Neuronal stem cell (in vitro differentiated cells): ENCODE measurements around the gene FBXO21.
A peak's percentile ranks its signal among the peaks of the same experiment; 100 is the strongest.

Source experiments
- DNase-seq: peaks from one replicate; pipeline ENCODE4 v3.0.0-alpha.2; 2013; ENCODE audit warnings: low spot score
- H2AFZ ChIP-seq: one replicate; pipeline ENCODE4 v1.6.1; 2013; ENCODE audit warnings: mild to moderate bottlenecking, low read length, inconsistent platforms
- H2AK5ac ChIP-seq: 2 replicates; pipeline ENCODE4 v1.6.1; 2013; ENCODE audit warnings: low read depth, mild to moderate bottlenecking, inconsistent platforms, low read length, moderate library complexity, mixed read lengths
- H2BK120ac ChIP-seq: 2 replicates; pipeline ENCODE4 v1.6.1; 2013; ENCODE audit warnings: low read depth, mild to moderate bottlenecking, inconsistent platforms, low read length, moderate library complexity, mixed read lengths
- H2BK12ac ChIP-seq: one replicate; pipeline ENCODE4 v1.6.1; 2013; ENCODE audit warnings: low read length, inconsistent platforms
- H2BK15ac ChIP-seq: 2 replicates; pipeline ENCODE4 v1.6.1; 2013; ENCODE audit warnings: mild to moderate bottlenecking, low read length, inconsistent platforms, mixed read lengths
- H2BK5ac ChIP-seq: one replicate; pipeline ENCODE4 v1.6.1; 2013; ENCODE audit warnings: inconsistent platforms, mild to moderate bottlenecking, low read length, moderate library complexity
- H3K14ac ChIP-seq: one replicate; pipeline ENCODE4 v1.6.1; 2013; ENCODE audit warnings: low read length, inconsistent platforms
- H3K18ac ChIP-seq: 2 replicates; pipeline ENCODE4 v1.6.1; 2013; ENCODE audit warnings: low read length, inconsistent platforms
- H3K23ac ChIP-seq: 2 replicates; pipeline ENCODE4 v1.6.1; 2013; ENCODE audit warnings: low read depth, mild to moderate bottlenecking, mixed read lengths, low read length, inconsistent platforms; ENCODE audit not compliant: poor library complexity
- H3K27ac ChIP-seq: replicated peaks from 3 replicates; pipeline ENCODE4 v1.5.1; 2013; ENCODE audit warnings: low read length, inconsistent platforms
- H3K27me3 ChIP-seq, 3 experiments: 2 replicates each; pipeline ENCODE4 v1.6.1; 2013; ENCODE audit warnings: low read length in 3 of 3, mild to moderate bottlenecking in 2 of 3, inconsistent platforms in 1 of 3, low read depth in 1 of 3, mixed read lengths in 1 of 3, moderate library complexity in 1 of 3; ENCODE audit not compliant: control insufficient read depth in 3 of 3, insufficient read depth in 3 of 3
- H3K36me3 ChIP-seq, 2 donors: replicated peaks in 1 of 2; 2 replicates each; pipeline ENCODE4 v1.6.1; 2013; ENCODE audit warnings: low read length in 2 of 2; ENCODE audit not compliant: control insufficient read depth in 2 of 2, insufficient read depth in 2 of 2
- H3K4ac ChIP-seq: 2 replicates; pipeline ENCODE4 v1.6.1; 2013; ENCODE audit warnings: inconsistent platforms, mild to moderate bottlenecking, low read length, moderate library complexity
- H3K4me1 ChIP-seq, 2 donors: 1 replicate in 1 of 2; 2 replicates in 1 of 2; pipeline ENCODE4 v1.6.1; 2013; ENCODE audit warnings: low read length in 2 of 2, low read depth in 1 of 2; ENCODE audit not compliant: control insufficient read depth in 2 of 2, insufficient read depth in 1 of 2
- H3K4me2 ChIP-seq: one replicate; pipeline ENCODE4 v1.6.1; 2013; ENCODE audit warnings: mild to moderate bottlenecking, low read length, inconsistent platforms; ENCODE audit not compliant: insufficient read depth, poor library complexity, severe bottlenecking
- H3K4me3 ChIP-seq, 2 donors: 2 replicates each; pipeline ENCODE4 v1.5.1; 2013; ENCODE audit warnings: low read length in 2 of 2, mild to moderate bottlenecking in 2 of 2, inconsistent platforms in 1 of 2, moderate library complexity in 1 of 2
- H3K79me1 ChIP-seq: one replicate; pipeline ENCODE4 v1.6.1; 2013; ENCODE audit warnings: low read depth, mild to moderate bottlenecking, inconsistent platforms, low read length, moderate library complexity
- H3K9ac ChIP-seq: one replicate; pipeline ENCODE4 v1.6.1; 2013; ENCODE audit warnings: mild to moderate bottlenecking, low read depth, low read length, inconsistent platforms; ENCODE audit not compliant: poor library complexity
- H3K9me3 ChIP-seq, 2 donors: replicated peaks in 1 of 2; 2 replicates each; pipeline versions ENCODE3 to v1.6.1; 2013; ENCODE audit warnings: low read length in 2 of 2, mild to moderate bottlenecking in 2 of 2, inconsistent platforms in 1 of 2, low read depth in 1 of 2, mixed read lengths in 1 of 2, moderate library complexity in 1 of 2; ENCODE audit not compliant: control insufficient read depth in 2 of 2, insufficient read depth in 1 of 2
- H4K8ac ChIP-seq: one replicate; pipeline ENCODE4 v1.6.1; 2013; ENCODE audit warnings: low read depth, mild to moderate bottlenecking, inconsistent platforms, low read length, moderate library complexity
- H4K91ac ChIP-seq: one replicate; pipeline ENCODE4 v1.6.1; 2013; ENCODE audit warnings: low read length, low read depth, mild to moderate bottlenecking, inconsistent platforms; ENCODE audit not compliant: poor library complexity
- WGBS, 2 donors: extraction: QIAGEN DNeasy Blood & Tissue Kit; methylation state at CpG; one replicate each; pipeline ENCODE4 v1.1.7; 2013; ENCODE audit warnings: missing lambda C conversion rate in 2 of 2, mixed read lengths in 1 of 2; ENCODE audit not compliant: insufficient read length in 2 of 2, insufficient replicate concordance in 1 of 2; ENCODE audit errors: extremely low coverage in 2 of 2; 5-methylcytosine and 5-hydroxymethylcytosine counted together

FBXO21 gene

GRCh38 chr12:117192057-117192456 is 1.8 kb upstream of the FBXO21 start:
- H4K91ac ChIP-seq, result no peak overlapping the region
- peaks cover 2 to 19% of the 10 kb centered on the region in 2 donors for H3K36me3 ChIP-seq
- H2BK5ac ChIP-seq, result no peak overlapping the region
- H3K23ac ChIP-seq, result no peak overlapping the region
- H3K79me1 ChIP-seq, result no peaks in the 10 kb centered on the region
- H3K4me2 ChIP-seq, result no peak overlapping the region
- H2BK15ac ChIP-seq, result no peak overlapping the region
- H3K18ac ChIP-seq, result no peak overlapping the region
- H2AK5ac ChIP-seq, result no peak overlapping the region
- no peak overlapping the region for H3K4me3 ChIP-seq
- H2BK120ac ChIP-seq, result no peak overlapping the region
- no peak for DNase-seq
- no peak overlapping the region for H2BK12ac ChIP-seq
- H3K14ac ChIP-seq, result no peak overlapping the region
- no peaks in the 10 kb centered on the region for H3K9me3 ChIP-seq
- H3K4ac ChIP-seq, result no peak overlapping the region
- H4K8ac ChIP-seq, result no peak overlapping the region
- H3K27me3 ChIP-seq, result peaks cover 0 to 18% (median 2%) of the 10 kb centered on the region in 3 experiments
- H3K27ac ChIP-seq, result no peak overlapping the region
- no CpG with 5 or more reads among the region's 2 CpGs for WGBS, 2 donors
- H3K9ac ChIP-seq, result no peak overlapping the region
- H2AFZ ChIP-seq, result no peak overlapping the region
- peaks cover 0 to 3% of the 10 kb centered on the region in 2 donors for H3K4me1 ChIP-seq

GRCh38 chr12:117189725-117190209 is 503 bp downstream of the FBXO21 start:
- Histone ChIP-seq H3K4me1 (peaks cover 0 to 3% of the 10 kb centered on the region in 2 donors), H3K9me3 (no peaks in the 10 kb centered on the region), H3K79me1 (no peaks in the 10 kb centered on the region), H3K14ac (peak overlapping the region; percentile 72), H2AFZ (peak overlapping the region; percentile 98), H2BK120ac (peak overlapping the region; percentile 84), H3K27me3 (peaks cover 0 to 7% (median 2%) of the 10 kb centered on the region in 3 experiments), H3K18ac (peak overlapping the region; percentile 100), H2BK15ac (no peak overlapping the region), H3K9ac (peak overlapping the region; percentile 100), H3K4ac (no peak overlapping the region), H3K27ac (no peak overlapping the region), H3K4me3 (peak overlapping the region; percentile 100), H3K4me2 (peak overlapping the region; percentile 90), H4K91ac (no peak overlapping the region), H3K23ac (peak overlapping the region; percentile 100), H4K8ac (no peak overlapping the region), H2BK5ac (peak overlapping the region; percentile 84), H3K36me3 (peaks cover 8 to 39% of the 10 kb centered on the region in 2 donors), H2AK5ac (peak overlapping the region; percentile 68), H2BK12ac (no peak overlapping the region)
- WGBS, 2 donors, result no CpG with 5 or more reads among the region's 52 CpGs
- DNase-seq, result peak; percentile 21

- peak overlapping the region; percentile 39 for H3K27ac ChIP-seq
These were observed 1.1 kb downstream of the FBXO21 start for GRCh38 chr12:117188961-117189724.

GRCh38 chr12:117188121-117188665 is 2.1 kb downstream of the FBXO21 start:
- peaks cover 14 to 55% of the 10 kb centered on the region in 2 donors for H3K36me3 ChIP-seq
- no peak overlapping the region for H2BK15ac ChIP-seq
- no peak overlapping the region for H2AK5ac ChIP-seq
- no peak overlapping the region for H3K23ac ChIP-seq
- H3K4ac ChIP-seq, result no peak overlapping the region
- WGBS, 2 donors, result no CpG with 5 or more reads among the region's 12 CpGs
- no peak overlapping the region for H4K91ac ChIP-seq
- H3K9me3 ChIP-seq, result peaks cover 0 to 2% of the 10 kb centered on the region in 2 donors
- no peaks in the 10 kb centered on the region for H3K79me1 ChIP-seq
- peaks cover 0 to 3% of the 10 kb centered on the region in 2 donors for H3K4me1 ChIP-seq
- H2AFZ ChIP-seq, result no peak overlapping the region
- H3K27me3 ChIP-seq, result peaks cover 0 to 7% (median 2%) of the 10 kb centered on the region in 3 experiments
- H2BK12ac ChIP-seq, result no peak overlapping the region
- no peak overlapping the region for H3K14ac ChIP-seq
- no peak overlapping the region for H3K4me2 ChIP-seq
- no peak overlapping the region for H3K4me3 ChIP-seq
- H3K18ac ChIP-seq, result no peak overlapping the region
- DNase-seq, result no peak
- no peak overlapping the region for H2BK5ac ChIP-seq
- H4K8ac ChIP-seq, result no peak overlapping the region
- no peak overlapping the region for H2BK120ac ChIP-seq
- no peak overlapping the region for H3K9ac ChIP-seq
- H3K27ac ChIP-seq, result no peak overlapping the region

More at GRCh38 chr12:117188961-117189724, 1.1 kb downstream of the FBXO21 start:
- H3K4me1 ChIP-seq, result peaks cover 0 to 3% of the 10 kb centered on the region in 2 donors
- H3K14ac ChIP-seq, result no peak overlapping the region
- H2BK12ac ChIP-seq, result no peak overlapping the region
- H4K91ac ChIP-seq, result no peak overlapping the region
- H2BK120ac ChIP-seq, result no peak overlapping the region
- H2AFZ ChIP-seq, result peak overlapping the region; percentile 98
- H2AK5ac ChIP-seq, result no peak overlapping the region
- WGBS, 2 donors, result no CpG with 5 or more reads among the region's 25 CpGs
- peak overlapping the region; percentile 90 for H3K4me2 ChIP-seq
- DNase-seq, result peak; percentile 23
- no peak overlapping the region for H3K18ac ChIP-seq
- no peaks in the 10 kb centered on the region for H3K9me3 ChIP-seq
- H2BK15ac ChIP-seq, result no peak overlapping the region
- H3K79me1 ChIP-seq, result no peaks in the 10 kb centered on the region
- H3K9ac ChIP-seq, result no peak overlapping the region
- no peak overlapping the region for H3K4ac ChIP-seq
- H3K23ac ChIP-seq, result no peak overlapping the region
- H3K27me3 ChIP-seq, result peaks cover 0 to 7% (median 2%) of the 10 kb centered on the region in 3 experiments
- H4K8ac ChIP-seq, result no peak overlapping the region
- no peak overlapping the region for H2BK5ac ChIP-seq
- H3K4me3 ChIP-seq, result peak overlapping the region; percentile 100
- peaks cover 12 to 45% of the 10 kb centered on the region in 2 donors for H3K36me3 ChIP-seq
